ENCODE measurements around the gene CTNND2.

DNA sequence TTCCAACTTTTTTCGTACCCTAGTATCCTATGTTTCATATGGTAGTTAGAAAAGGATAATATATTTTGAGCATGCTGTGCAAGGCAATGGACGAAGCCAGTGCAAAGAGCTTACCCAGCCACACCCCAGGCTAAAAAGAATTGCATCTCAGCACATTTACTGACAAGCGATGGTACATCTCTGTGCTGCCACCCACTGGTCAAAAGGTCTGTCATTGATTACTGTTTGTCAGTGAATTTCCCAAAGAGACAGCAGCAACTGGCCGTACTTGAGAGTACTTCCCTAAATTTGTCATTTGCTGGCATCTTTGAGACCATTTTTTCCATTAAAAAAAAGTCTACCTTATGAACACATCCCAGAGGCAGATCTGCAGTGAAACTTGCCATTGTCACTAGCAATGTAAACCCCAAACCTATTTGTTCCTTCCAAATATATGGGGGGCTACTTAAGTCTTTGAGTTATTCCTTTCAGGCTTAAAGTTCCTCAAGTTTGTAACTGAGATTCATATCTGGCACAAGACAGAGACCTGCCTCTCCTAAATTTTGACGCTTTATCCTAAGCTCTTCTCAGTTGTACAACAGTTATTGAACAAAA, 184.3 kb downstream of the CTNND2 start:
- TF ChIP-seq, protein P1, sequence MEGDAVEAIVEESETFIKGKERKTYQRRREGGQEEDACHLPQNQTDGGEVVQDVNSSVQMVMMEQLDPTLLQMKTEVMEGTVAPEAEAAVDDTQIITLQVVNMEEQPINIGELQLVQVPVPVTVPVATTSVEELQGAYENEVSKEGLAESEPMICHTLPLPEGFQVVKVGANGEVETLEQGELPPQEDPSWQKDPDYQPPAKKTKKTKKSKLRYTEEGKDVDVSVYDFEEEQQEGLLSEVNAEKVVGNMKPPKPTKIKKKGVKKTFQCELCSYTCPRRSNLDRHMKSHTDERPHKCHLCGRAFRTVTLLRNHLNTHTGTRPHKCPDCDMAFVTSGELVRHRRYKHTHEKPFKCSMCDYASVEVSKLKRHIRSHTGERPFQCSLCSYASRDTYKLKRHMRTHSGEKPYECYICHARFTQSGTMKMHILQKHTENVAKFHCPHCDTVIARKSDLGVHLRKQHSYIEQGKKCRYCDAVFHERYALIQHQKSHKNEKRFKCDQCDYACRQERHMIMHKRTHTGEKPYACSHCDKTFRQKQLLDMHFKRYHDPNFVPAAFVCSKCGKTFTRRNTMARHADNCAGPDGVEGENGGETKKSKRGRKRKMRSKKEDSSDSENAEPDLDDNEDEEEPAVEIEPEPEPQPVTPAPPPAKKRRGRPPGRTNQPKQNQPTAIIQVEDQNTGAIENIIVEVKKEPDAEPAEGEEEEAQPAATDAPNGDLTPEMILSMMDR (IDR thresholded peaks at IDR 0.05; ENCODE audit: low read depth, low read length, missing input control): peak; percentile 53
- TF ChIP-seq ATF3 (IDR thresholded peaks at IDR 0.05) (no peak), YY1 (IDR thresholded peaks at IDR 0.05) (no peak), GABPA (IDR thresholded peaks at IDR 0.05 in 1 of 2, conservative IDR thresholded peaks at IDR 0.05 in 1 of 2) (no peak)
